Left renal pelvis (tissue), 4 donors: ENCODE results near the gene C1QTNF12. TPM values are rescaled to one million over a fixed set of nuclear protein-coding genes. Genes with fewer than 3 reads are reported as not detected.

ENCODE experiments used
- DNase-seq, 4 donors: peaks; one replicate each; pipeline ENCODE4 v3.0.0-alpha.2; 2013; ENCODE audit warnings: low read depth in 4 of 4, low spot score in 3 of 4
- polyA plus RNA-seq, 4 donors: library from polyadenylated mRNA; unstranded; fragments of 120-200 nt; gene quantifications; one replicate each; pipeline ENCODE4 v1.2.1, GENCODE V29; 2013; ENCODE audit not compliant: insufficient read length in 4 of 4

C1QTNF12 gene
- polyA plus RNA-seq, 4 donors, result 4.1 to 17.4 (median 8.5) TPM

GRCh38 chr1:1282998-1283397, 36.5 kb upstream of the C1QTNF12 start:
- no peak for DNase-seq

GRCh38 chr1:1281533-1282321, 35.2 kb upstream of the C1QTNF12 start:
- no peak for DNase-seq

GRCh38 chr1:1280782-1281481, 34.4 kb upstream of the C1QTNF12 start:
- DNase-seq, result no peak

GRCh38 chr1:1279028-1279427, 32.5 kb upstream of the C1QTNF12 start:
- DNase-seq, result no peak

- no peak for DNase-seq
Observed at GRCh38 chr1:1278620-1279019, 32.1 kb upstream of the C1QTNF12 start.

- no peak for DNase-seq
Observed at GRCh38 chr1:1275836-1276235, 29.3 kb upstream of the C1QTNF12 start.

GRCh38 chr1:1274931-1275431, 28.5 kb upstream of the C1QTNF12 start:
- DNase-seq, result no peak

- DNase-seq, result no peak
Observed at GRCh38 chr1:1274299-1274930, 27.9 kb upstream of the C1QTNF12 start.

- peak; percentile 54 to 79 (median 77) for DNase-seq
Observed at GRCh38 chr1:1273512-1274298, 27.2 kb upstream of the C1QTNF12 start, which contains the start of gene UBE2J2. UBE2J2 (minus strand) TSS chr1:1273854; CDS start chr1:1267992, 5,862 bp downstream.

- no peak for DNase-seq
Observed at GRCh38 chr1:1273209-1273511, 26.6 kb upstream of the C1QTNF12 start.

GRCh38 chr1:1272341-1273208, 26.1 kb upstream of the C1QTNF12 start:
- no peak for DNase-seq

GRCh38 chr1:1270813-1271212, 24.3 kb upstream of the C1QTNF12 start:
- DNase-seq, result no peak

- DNase-seq, result no peak
Observed at GRCh38 chr1:1268284-1268682, 21.8 kb upstream of the C1QTNF12 start.

- DNase-seq, result no peak
Observed at GRCh38 chr1:1267488-1268283, 21.2 kb upstream of the C1QTNF12 start.

GRCh38 chr1:1264868-1265272, 18.3 kb upstream of the C1QTNF12 start:
- DNase-seq, result no peak

GRCh38 chr1:1264026-1264425, 17.5 kb upstream of the C1QTNF12 start:
- no peak for DNase-seq

GRCh38 chr1:1262758-1263157, 16.2 kb upstream of the C1QTNF12 start:
- no peak for DNase-seq

- no peak for DNase-seq
Observed at GRCh38 chr1:1262071-1262470, 15.5 kb upstream of the C1QTNF12 start.
